ENCODE results near the gene KIAA1958.

KIAA1958 gene

GRCh38 chr9:112717661-112718331, 231.2 kb downstream of the KIAA1958 start, which contains the start of gene INIP:
Gene INIP, minus strand, starts transcription at chr9:112718117. Its CDS starts 1,632 bp downstream, at chr9:112716485.
- no peaks in the 10 kb centered on the region for H3K27me3 ChIP-seq (replicated peaks; ENCODE audit: control insufficient read depth, insufficient read depth, low read length)

More at GRCh38 chr9:112717661-112718331, 231.2 kb downstream of the KIAA1958 start, which contains the start of gene INIP:
- no peaks in the 10 kb centered on the region; the same call in 1 of the 2 replicates for H3K36me3 ChIP-seq (ENCODE audit: control insufficient read depth, insufficient read depth, low read length)
- peak within 1 kb of the TSS; percentile 91 for H3K4me3 ChIP-seq (replicated peaks; ENCODE audit: low read depth, low read length)
- DNase-seq (ENCODE audit: extremely low read depth, insufficient read length): peak; percentile 99
- TF ChIP-seq, protein P1, sequence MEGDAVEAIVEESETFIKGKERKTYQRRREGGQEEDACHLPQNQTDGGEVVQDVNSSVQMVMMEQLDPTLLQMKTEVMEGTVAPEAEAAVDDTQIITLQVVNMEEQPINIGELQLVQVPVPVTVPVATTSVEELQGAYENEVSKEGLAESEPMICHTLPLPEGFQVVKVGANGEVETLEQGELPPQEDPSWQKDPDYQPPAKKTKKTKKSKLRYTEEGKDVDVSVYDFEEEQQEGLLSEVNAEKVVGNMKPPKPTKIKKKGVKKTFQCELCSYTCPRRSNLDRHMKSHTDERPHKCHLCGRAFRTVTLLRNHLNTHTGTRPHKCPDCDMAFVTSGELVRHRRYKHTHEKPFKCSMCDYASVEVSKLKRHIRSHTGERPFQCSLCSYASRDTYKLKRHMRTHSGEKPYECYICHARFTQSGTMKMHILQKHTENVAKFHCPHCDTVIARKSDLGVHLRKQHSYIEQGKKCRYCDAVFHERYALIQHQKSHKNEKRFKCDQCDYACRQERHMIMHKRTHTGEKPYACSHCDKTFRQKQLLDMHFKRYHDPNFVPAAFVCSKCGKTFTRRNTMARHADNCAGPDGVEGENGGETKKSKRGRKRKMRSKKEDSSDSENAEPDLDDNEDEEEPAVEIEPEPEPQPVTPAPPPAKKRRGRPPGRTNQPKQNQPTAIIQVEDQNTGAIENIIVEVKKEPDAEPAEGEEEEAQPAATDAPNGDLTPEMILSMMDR (IDR thresholded peaks at IDR 0.05; ENCODE audit: insufficient read depth, low read length, poor library complexity, severe bottlenecking): peak; percentile 24

Data from GM06990 (cell line).